Measurements from ENCODE around the gene NOD2.

NOD2 gene

DNA sequence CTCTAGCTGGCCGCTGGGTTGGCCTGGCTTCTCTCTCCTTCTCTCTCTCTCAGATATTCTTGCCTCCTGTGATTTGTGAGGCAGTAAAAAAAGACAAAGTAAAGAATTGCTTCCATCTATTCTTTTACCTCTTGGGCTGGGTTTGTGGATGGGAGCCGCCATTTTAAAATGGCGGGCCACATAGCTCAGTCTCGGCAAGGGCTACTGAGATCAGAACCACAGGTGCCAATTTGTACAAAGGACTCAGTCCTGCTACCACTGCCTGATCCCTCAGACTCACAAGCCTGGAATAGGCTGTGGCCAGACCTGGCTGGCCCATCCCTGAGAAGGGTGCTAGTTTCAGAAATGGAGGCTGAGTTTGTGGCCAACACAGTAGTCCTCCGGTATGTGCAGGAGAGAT lies 24.1 kb downstream of the NOD2 start:
- DNase-seq (ENCODE audit: low read depth), result no peak

DNA sequence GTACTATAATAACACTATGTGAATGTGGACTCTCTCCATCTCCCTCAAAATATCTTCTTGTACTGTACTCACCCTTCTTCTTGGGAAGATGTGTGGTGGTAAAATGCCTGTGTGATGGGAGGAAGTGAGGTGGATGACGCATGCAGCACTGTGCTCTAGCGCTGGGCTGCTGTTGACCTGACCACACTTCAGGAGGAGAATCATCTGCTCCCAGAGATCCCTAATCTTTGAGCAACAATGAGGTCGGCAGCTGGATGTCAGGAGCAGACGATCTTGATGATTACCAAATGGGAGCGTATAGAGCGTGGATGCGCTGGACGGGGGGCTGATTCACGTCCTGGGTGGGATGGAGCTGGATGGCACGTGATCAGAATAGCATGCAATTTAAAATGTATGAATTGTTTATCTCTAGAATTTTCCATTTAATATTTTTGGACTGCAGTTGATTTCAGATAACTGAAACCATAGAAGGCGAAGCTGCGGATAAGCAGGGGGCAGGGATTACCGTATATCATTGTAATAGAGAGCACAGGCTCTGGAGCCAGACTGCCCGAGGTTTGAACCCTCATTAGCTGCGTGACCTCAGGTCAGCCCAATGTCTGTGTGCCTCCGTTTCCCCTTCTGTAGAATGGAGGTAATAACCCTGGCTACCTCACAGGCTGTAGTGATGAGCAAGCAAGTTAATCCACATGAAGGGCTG lies 24.8 kb downstream of the NOD2 start:
- DNase-seq (ENCODE audit: low read depth), result no peak

- no peak for DNase-seq (ENCODE audit: low read depth)
Observed at GRCh38 chr16:50718761-50719400, 25.5 kb downstream of the NOD2 start.

DNA sequence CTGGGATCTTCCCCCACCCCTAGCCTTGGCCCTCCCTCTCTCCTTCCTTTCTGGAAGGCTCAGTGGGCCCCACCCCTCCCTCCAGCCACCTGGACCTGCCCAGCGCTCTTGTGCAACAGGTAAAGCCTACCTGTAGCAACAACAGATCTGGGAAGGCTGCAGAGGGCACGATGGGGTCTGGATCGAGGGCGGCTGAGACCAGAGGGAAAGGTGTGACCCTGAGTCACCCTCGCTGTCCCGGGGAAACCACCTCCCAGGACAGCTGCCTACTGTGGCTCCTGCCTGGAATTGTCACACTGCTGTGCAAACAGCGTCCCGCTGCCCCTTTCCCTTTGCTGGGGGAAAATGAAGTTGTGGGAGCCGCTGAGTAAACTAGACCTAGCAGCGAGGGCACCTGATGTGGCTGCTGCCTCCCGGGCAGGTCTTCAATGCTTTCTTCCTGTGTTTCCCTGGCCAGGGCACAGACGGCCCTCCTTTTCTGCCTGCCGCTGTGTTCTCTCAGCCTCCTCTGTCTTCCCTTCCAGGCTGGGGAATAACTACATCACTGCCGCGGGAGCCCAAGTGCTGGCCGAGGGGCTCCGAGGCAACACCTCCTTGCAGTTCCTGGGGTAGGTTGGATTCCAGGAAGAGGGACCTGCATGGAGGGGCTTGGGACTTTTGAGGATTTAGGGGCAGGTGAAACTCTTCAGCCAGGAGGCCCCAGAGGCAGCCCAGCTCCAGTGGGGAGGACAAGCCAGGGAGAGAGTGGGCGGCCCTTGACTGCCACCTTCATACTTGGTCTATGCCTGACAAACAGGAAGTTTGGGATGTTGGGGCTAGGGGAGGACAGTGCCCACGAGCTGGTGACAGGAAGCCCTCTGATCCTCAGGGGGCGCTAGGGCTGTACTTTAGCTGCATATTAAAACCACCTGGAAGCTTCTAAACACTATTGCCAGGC lies 26.3 kb downstream of the NOD2 start:
- DNase-seq (ENCODE audit: low read depth), result no peak

GRCh38 chr16:50721549-50722404 lies 28.4 kb downstream of the NOD2 start:
- no peak for DNase-seq (ENCODE audit: low read depth)

DNA sequence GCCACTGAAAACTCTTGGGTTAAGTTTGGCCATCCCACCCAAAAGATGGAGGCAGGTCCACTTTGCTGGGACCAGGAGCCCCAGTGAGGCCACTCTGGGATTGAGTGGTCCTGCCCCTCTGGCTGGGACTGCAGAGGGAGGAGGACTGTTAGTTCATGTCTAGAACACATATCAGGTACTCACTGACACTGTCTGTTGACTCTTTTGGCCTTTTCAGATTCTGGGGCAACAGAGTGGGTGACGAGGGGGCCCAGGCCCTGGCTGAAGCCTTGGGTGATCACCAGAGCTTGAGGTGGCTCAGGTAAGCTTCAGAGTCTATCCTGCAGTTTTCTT lies 29.0 kb downstream of the NOD2 start:
- DNase-seq (ENCODE audit: low read depth), result no peak

GRCh38 chr16:50722960-50723359 lies 29.6 kb downstream of the NOD2 start:
- no peak for DNase-seq (ENCODE audit: low read depth)

- DNase-seq (ENCODE audit: low read depth), result no peak
Observed at GRCh38 chr16:50724306-50724705, 30.9 kb downstream of the NOD2 start.

- no peak for DNase-seq (ENCODE audit: low read depth)
Observed at GRCh38 chr16:50731130-50731988, 38.0 kb downstream of the NOD2 start.

- no peak for DNase-seq (ENCODE audit: low read depth)
Observed at GRCh38 chr16:50731989-50732832, 38.8 kb downstream of the NOD2 start.

GRCh38 chr16:50733468-50733867 lies 40.1 kb downstream of the NOD2 start:
- no peak for DNase-seq (ENCODE audit: low read depth)

- DNase-seq (ENCODE audit: low read depth), result no peak
Observed at GRCh38 chr16:50735629-50736122, 42.3 kb downstream of the NOD2 start.

- DNase-seq (ENCODE audit: low read depth), result no peak
Observed at GRCh38 chr16:50736448-50736847, 43.0 kb downstream of the NOD2 start.

DNA sequence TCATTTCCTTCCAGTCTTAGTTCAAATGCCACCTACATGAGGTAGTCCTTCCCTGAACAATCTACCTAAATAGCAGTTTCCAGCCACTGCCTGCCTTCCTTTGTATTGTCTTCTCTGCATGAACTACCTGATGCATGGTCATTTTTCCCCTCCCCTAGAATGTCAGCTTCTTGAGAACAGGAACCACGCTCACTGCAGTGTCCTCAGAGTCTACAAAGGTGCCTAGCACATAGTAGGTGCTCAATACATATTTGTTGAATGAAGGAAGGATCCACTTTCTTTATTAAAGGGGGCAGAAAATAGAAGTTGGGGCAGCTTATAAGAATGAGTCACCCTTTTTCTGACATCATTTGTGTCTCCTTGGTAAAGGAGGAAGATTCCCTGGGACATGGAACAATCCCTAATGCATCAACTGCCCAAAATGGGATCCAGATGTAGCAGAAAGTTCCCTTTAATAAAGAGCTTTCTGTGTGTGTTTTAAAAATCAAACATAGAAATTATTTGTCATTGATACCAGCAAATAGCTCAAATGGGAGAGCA lies 44.1 kb downstream of the NOD2 start:
- no peak for DNase-seq (ENCODE audit: low read depth)

DNA sequence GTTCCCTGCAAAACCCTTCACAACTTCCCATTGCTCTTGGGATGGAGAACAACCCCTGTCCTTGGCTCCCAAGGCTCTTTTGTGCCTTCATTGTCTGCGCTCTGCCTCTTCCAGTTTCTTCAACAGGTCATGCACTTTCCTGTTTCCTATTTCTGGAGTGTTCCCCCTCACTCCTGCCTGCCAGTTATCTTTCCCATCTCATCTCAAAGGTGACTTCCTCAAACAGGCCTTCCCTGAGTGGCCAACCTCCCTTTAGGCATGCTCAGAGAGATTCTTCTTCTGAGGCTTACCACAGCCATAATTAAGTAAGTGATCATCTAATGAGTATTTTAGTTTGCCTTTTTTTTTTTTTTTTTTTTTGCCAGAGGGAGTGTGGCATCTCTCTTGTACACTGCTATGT lies 45.6 kb downstream of the NOD2 start:
- no peak for DNase-seq (ENCODE audit: low read depth)

DNA sequence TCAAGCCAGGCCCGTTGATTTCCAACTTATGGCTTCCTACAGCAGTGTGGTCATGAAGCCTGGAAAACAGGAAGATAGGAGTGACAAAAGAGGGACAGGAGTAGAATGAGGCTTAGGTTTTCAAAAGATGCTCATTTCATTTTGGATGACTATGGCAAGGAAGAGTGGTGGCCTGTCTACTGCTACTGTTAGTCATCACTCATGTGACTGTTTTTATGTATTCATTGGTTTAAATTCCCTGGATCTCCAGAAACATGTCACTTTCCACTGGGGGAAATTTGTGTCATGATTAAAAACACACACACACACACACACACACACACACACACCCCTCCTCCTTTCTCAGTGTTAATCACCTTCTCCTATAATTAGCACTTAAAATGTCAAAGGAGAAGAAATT lies 47.3 kb downstream of the NOD2 start:
- DNase-seq (ENCODE audit: low read depth), result no peak

GRCh38 chr16:50741225-50741780 lies 47.9 kb downstream of the NOD2 start:
- DNase-seq (ENCODE audit: low read depth), result no peak

DNA sequence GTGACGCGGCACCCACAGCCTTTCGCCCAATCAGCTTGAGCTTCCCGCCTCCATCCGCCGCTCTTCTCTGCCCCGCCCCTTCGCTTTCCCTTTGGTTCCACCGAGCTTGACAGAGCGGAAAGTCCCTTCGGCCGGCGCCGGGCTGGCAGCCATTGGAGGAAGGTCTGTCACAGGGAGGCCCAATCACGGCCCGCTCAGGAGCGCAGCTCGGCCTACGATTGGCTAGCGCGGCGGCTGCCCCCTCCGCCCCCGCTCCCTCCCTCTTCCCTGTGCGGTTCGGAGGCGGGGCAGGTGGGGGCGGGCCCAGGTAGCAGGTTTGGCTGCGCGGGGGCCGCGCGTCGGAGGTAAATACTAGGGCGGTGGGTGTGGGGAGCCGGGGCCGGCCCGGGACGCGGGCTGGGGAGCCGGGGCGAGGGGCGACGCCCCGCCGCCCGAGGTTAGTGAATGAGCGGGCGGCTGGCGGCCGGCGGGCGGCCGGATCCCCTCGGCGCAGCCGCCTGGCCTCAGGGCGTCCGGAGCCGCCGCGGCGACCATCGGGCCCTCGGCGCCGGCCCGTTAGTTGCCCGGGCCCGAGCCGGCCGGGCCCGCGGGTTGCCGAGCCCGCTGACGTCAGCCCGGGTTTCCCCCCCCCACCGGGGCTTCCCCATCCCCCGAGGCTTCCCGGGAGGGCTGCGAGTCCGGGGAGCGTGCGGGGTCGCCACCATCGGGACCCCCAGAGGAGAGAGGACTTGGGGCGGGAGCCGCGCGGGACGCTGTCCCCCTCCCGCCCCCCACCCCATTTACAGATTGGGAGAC lies 48.6 kb downstream of the NOD2 start, which contains the start of gene CYLD:
Gene CYLD (plus strand): TSS at position 306 of the 795 bp plus-strand sequence. CDS start 7,613 bp downstream, outside the sequence.
- peak; percentile 96 for DNase-seq (ENCODE audit: low read depth)
